Endothelial cell of umbilical vein (primary cell): ENCODE data around the gene GPD1L.

Experiments used
- EZH2 ChIP-seq: IDR thresholded peaks from 2 replicates; pipeline ENCODE4 v1.6.1; 2012; ENCODE audit warnings: borderline replicate concordance, low read depth, mild to moderate bottlenecking, moderate library complexity, low read length, inconsistent platforms; ENCODE audit not compliant: severe bottlenecking
- FOS ChIP-seq: IDR thresholded peaks from 2 replicates; pipeline ENCODE4 v1.6.1; 2011; ENCODE audit warnings: mild to moderate bottlenecking, low read length, moderate library complexity, borderline replicate concordance; ENCODE audit not compliant: insufficient read depth
- GATA2 ChIP-seq: IDR thresholded peaks from 2 replicates; pipeline ENCODE4 v1.7.0; 2011; ENCODE audit warnings: low read depth, mild to moderate bottlenecking, moderate library complexity, mixed read lengths, low read length; ENCODE audit not compliant: insufficient read length, insufficient read depth
- JUN ChIP-seq: IDR thresholded peaks from 2 replicates; pipeline ENCODE4 v1.6.1; 2011; ENCODE audit warnings: borderline replicate concordance, low read depth; ENCODE audit not compliant: insufficient read length, insufficient read depth
- MYC ChIP-seq: IDR thresholded peaks from one replicate; pipeline ENCODE4 v1.6.1; 2011; ENCODE audit warnings: mild to moderate bottlenecking, low read depth, low read length
- POLR2A ChIP-seq: IDR thresholded peaks from 2 replicates; pipeline ENCODE4 v1.6.1; 2012; ENCODE audit warnings: low read depth, mild to moderate bottlenecking, control low read depth, low read length
- POLR2AphosphoS5 ChIP-seq: IDR thresholded peaks from 2 replicates; pipeline ENCODE4 v1.6.1; 2012; ENCODE audit warnings: low read depth, mild to moderate bottlenecking, control low read depth, low read length, moderate library complexity; ENCODE audit not compliant: insufficient read depth
- TF ChIP-seq, protein P1 (sequence below), 2 donors: IDR thresholded peaks; 1 replicate in 1 of 2; 2 replicates in 1 of 2; pipeline ENCODE4 v1.5.1; 2011; ENCODE audit warnings: low read length in 2 of 2, mild to moderate bottlenecking in 2 of 2, moderate library complexity in 2 of 2, control low read depth in 1 of 2, inconsistent platforms in 1 of 2, low read depth in 1 of 2; ENCODE audit not compliant: insufficient read depth in 1 of 2; ENCODE audit errors: extremely low read depth in 1 of 2
- TF ChIP-seq, protein P2 (sequence below): IDR thresholded peaks from 2 replicates; pipeline ENCODE4 v1.6.1; 2011; ENCODE audit not compliant: insufficient read depth, insufficient read length

DNA sequence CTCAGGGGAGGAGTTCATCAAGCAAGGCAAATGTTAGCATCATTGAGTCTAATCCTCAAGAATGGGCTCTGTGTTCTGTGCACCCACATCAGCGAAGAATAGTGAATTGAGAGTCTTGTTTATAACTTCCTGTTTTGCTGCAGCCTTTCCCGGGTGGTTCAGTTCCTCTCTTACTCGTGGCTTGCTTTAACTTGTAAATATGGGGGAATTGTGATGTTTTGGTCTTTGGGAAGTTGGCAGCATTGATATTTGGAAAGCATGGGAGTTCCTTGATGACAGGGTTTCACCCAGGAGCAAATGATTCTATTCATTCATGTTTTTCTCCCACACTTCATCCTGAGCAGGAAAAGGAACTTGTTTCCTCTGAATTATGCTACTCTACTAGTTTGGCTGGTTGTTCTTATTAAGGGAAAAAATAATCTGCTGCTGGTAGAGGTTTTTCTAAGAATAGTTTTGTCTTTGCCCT, 40.4 kb downstream of the GPD1L start:
- TF ChIP-seq POLR2A = no peak
- no peak for TF ChIP-seq MYC
- TF ChIP-seq, protein P1, sequence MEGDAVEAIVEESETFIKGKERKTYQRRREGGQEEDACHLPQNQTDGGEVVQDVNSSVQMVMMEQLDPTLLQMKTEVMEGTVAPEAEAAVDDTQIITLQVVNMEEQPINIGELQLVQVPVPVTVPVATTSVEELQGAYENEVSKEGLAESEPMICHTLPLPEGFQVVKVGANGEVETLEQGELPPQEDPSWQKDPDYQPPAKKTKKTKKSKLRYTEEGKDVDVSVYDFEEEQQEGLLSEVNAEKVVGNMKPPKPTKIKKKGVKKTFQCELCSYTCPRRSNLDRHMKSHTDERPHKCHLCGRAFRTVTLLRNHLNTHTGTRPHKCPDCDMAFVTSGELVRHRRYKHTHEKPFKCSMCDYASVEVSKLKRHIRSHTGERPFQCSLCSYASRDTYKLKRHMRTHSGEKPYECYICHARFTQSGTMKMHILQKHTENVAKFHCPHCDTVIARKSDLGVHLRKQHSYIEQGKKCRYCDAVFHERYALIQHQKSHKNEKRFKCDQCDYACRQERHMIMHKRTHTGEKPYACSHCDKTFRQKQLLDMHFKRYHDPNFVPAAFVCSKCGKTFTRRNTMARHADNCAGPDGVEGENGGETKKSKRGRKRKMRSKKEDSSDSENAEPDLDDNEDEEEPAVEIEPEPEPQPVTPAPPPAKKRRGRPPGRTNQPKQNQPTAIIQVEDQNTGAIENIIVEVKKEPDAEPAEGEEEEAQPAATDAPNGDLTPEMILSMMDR (IDR thresholded peaks at IDR 0.05; ENCODE audit: extremely low read depth in 1 of 2, insufficient read depth in 1 of 2, low read depth in 1 of 2, low read length in 2 of 2) = no peak
- no peak for TF ChIP-seq EZH2
- no peak for TF ChIP-seq POLR2AphosphoS5
- TF ChIP-seq, protein P2, sequence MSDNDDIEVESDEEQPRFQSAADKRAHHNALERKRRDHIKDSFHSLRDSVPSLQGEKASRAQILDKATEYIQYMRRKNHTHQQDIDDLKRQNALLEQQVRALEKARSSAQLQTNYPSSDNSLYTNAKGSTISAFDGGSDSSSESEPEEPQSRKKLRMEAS = no peak
- no peak for TF ChIP-seq FOS
- TF ChIP-seq GATA2 = no peak
- no peak for TF ChIP-seq JUN
